HCT116 (cell line): Measurements from ENCODE around the gene UTS2. TPM values are rescaled to one million over a fixed set of nuclear protein-coding genes. Genes with fewer than 3 reads are reported as not detected.

ENCODE experiments used
- ATAC-seq: fragments of 200-7000 bp; cut with Tn5 transposase; 2 replicates; pipeline ENCODE4 v1.9.1; 2020; ENCODE audit warnings: mild to moderate bottlenecking, moderate library complexity
- BruUV-seq: library from RNA; stranded (reverse); fragments of 400-500 nt; replicated peaks from 2 replicates; lab custom pipeline; 2021; lab: Mats Ljungman, UMichigan
- CTCF ChIA-PET: fragments of 300-600 bp; sonication (Branson Sonifier 250); formaldehyde crosslinking; loops from one replicate; lab custom pipeline; 2021; ENCODE audit warnings: antibody characterized with exemption; lab: Charles Lee
- POLR2A ChIA-PET: fragments of 300-600, 350-600 bp; sonication (Branson Sonifier 250); formaldehyde crosslinking; loops from one replicate; lab custom pipeline; 2021; ENCODE audit warnings: antibody characterized with exemption; lab: Charles Lee
- RAD21 ChIA-PET, 2 experiments: fragments of 300-600 bp; sonication (Branson Sonifier 250); formaldehyde crosslinking; loops; one replicate each; lab custom pipeline; 2023; ENCODE audit warnings: low total read pairs in 2 of 2; ENCODE audit not compliant: uncharacterized antibody in 2 of 2, unreplicated experiment in 2 of 2, low non-redundant PET in 1 of 2; lab: Charles Lee
- DNase-seq: peaks from one replicate; pipeline ENCODE4 v3.0.0-alpha.2; 2010; ENCODE audit warnings: low read depth, low spot score
- H2AFZ ChIP-seq: fragments of 200-600 bp; shearing (Covaris generic), sonication (generic); 2 replicates; pipeline ENCODE4 v1.6.1; 2017; ENCODE audit warnings: low read depth, mixed run types, mixed read lengths, antibody characterized with exemption, low read length; ENCODE audit not compliant: poor library complexity, severe bottlenecking
- H3K27ac ChIP-seq: 2 replicates; pipeline ENCODE4 v1.5.1; 2012; ENCODE audit warnings: low read depth, low read length
- H3K27me3 ChIP-seq: fragments of 200-600 bp; sonication (generic); 2 replicates; pipeline ENCODE4 v1.6.1; 2016; ENCODE audit warnings: mixed run types, low read length, mixed read lengths; ENCODE audit not compliant: insufficient read depth
- H3K36me3 ChIP-seq, 2 experiments: fragments of 200-500 bp in 1 of 2; fragments of 200-600 bp in 1 of 2; sonication (Bioruptor generic) in 1 of 2; sonication (generic) in 1 of 2; 2 replicates each; pipeline versions ENCODE4 v1.5.1 to v1.6.1; 2014 to 2016; ENCODE audit warnings: low read length in 2 of 2, inconsistent platforms in 1 of 2, mixed read lengths in 1 of 2, mixed run types in 1 of 2; ENCODE audit not compliant: insufficient read depth in 2 of 2, control insufficient read depth in 1 of 2
- H3K4me1 ChIP-seq, 2 experiments: fragments of 200-600 bp in 1 of 2; sonication (generic) in 1 of 2; 2 replicates each; pipeline versions ENCODE4 v1.5.1 to v1.6.1; 2012 to 2017; ENCODE audit warnings: low read length in 2 of 2, inconsistent platforms in 1 of 2, mild to moderate bottlenecking in 1 of 2, mixed read lengths in 1 of 2, mixed run types in 1 of 2, moderate library complexity in 1 of 2; ENCODE audit not compliant: insufficient read depth in 2 of 2, control insufficient read depth in 1 of 2
- H3K4me2 ChIP-seq: fragments of 200-600 bp; sonication (generic); 2 replicates; pipeline ENCODE4 v1.6.1; 2017; ENCODE audit warnings: mixed run types, low read length, mixed read lengths
- H3K4me3 ChIP-seq, 2 experiments: fragments of 200-600 bp in 1 of 2; sonication (generic) in 1 of 2; replicated peaks in 1 of 2; 2 replicates each; pipeline ENCODE4 v1.5.1; 2011 to 2016; ENCODE audit warnings: low read length in 2 of 2, control low read depth in 1 of 2, low read depth in 1 of 2, mild to moderate bottlenecking in 1 of 2, mixed read lengths in 1 of 2, mixed run types in 1 of 2
- H3K79me2 ChIP-seq: fragments of 200-600 bp; sonication (generic); 2 replicates; pipeline ENCODE4 v1.6.1; 2017; ENCODE audit warnings: mild to moderate bottlenecking, mixed run types, low read length, moderate library complexity, mixed read lengths; ENCODE audit not compliant: insufficient read depth
- H3K9ac ChIP-seq: fragments of 200-600 bp; sonication (generic); 2 replicates; pipeline ENCODE4 v1.6.1; 2016; ENCODE audit warnings: low read length, mixed read lengths
- H3K9me2 ChIP-seq: fragments of 200-600 bp; sonication (generic), shearing (Covaris generic); 2 replicates; pipeline ENCODE4 v1.6.1; 2017; ENCODE audit warnings: mixed run types, mild to moderate bottlenecking, moderate library complexity; ENCODE audit not compliant: insufficient read depth
- H3K9me3 ChIP-seq, 2 experiments: fragments of 200-500 bp in 1 of 2; fragments of 200-600 bp in 1 of 2; sonication (Bioruptor generic) in 1 of 2; sonication (generic) in 1 of 2; 2 replicates each; pipeline ENCODE4 v1.6.1; 2014 to 2017; ENCODE audit warnings: low read length in 2 of 2, mixed read lengths in 2 of 2, inconsistent platforms in 1 of 2, low read depth in 1 of 2, mild to moderate bottlenecking in 1 of 2, mixed run types in 1 of 2, moderate library complexity in 1 of 2; ENCODE audit not compliant: control insufficient read depth in 1 of 2, insufficient read depth in 1 of 2
- H4K20me1 ChIP-seq: fragments of 200-600 bp; sonication (generic), shearing (Covaris generic); 2 replicates; pipeline ENCODE4 v1.6.1; 2017; ENCODE audit warnings: mixed run types, mild to moderate bottlenecking, moderate library complexity; ENCODE audit not compliant: insufficient read depth
- EGR1 ChIP-seq: IDR thresholded peaks from 2 replicates; pipeline ENCODE4 v1.6.1; 2012; ENCODE audit warnings: low read depth
- FOSL1 ChIP-seq: IDR thresholded peaks from 2 replicates; pipeline ENCODE4 v1.6.1; 2012; ENCODE audit warnings: low read depth
- POLR2A ChIP-seq: IDR thresholded peaks from 2 replicates; pipeline ENCODE4 v1.7.0; 2011; ENCODE audit warnings: borderline replicate concordance; ENCODE audit not compliant: insufficient read depth, insufficient read length; ENCODE audit errors: extremely low read depth
- RAD21 ChIP-seq: IDR thresholded peaks from 2 replicates; pipeline ENCODE4 v1.6.1; 2012; ENCODE audit warnings: low read depth, mild to moderate bottlenecking
- SIN3A ChIP-seq: IDR thresholded peaks from 2 replicates; pipeline ENCODE4 v1.6.1; 2012; ENCODE audit warnings: low read depth
- YY1 ChIP-seq: IDR thresholded peaks from 2 replicates; pipeline ENCODE4 v1.6.1; 2011; ENCODE audit warnings: low read length, low read depth, moderate library complexity, mild to moderate bottlenecking; ENCODE audit not compliant: insufficient replicate concordance; ENCODE audit errors: extremely low read depth
- intact Hi-C: fragments of 100-400 bp; cut with micrococcal nuclease; formaldehyde crosslinking; loops from 2 replicates; pipeline ENCODE4 v1.10.0; 2022
- total RNA-seq: library from RNA; stranded (reverse); gene quantifications from one replicate; pipeline ENCODE4 v1.2.1, GENCODE V29; 2021; ENCODE audit not compliant: unreplicated experiment
- TF ChIP-seq, protein P1 (sequence below), 3 experiments: fragments of 200-600 bp in 1 of 3; sonication (generic) in 1 of 3; IDR thresholded peaks in 2 of 3; conservative IDR thresholded peaks in 1 of 3; 2 replicates each; pipeline ENCODE4 v1.5.1; 2012 to 2017; ENCODE audit warnings: low read depth in 2 of 3, low read length in 2 of 3, antibody characterized with exemption in 1 of 3, borderline replicate concordance in 1 of 3, control low read depth in 1 of 3, mild to moderate bottlenecking in 1 of 3, mixed read lengths in 1 of 3, mixed run types in 1 of 3, moderate library complexity in 1 of 3; ENCODE audit not compliant: insufficient read depth in 1 of 3

The UTS2 gene
- total RNA-seq, 1 experiment from 2014 or later = 3.0 TPM

DNA sequence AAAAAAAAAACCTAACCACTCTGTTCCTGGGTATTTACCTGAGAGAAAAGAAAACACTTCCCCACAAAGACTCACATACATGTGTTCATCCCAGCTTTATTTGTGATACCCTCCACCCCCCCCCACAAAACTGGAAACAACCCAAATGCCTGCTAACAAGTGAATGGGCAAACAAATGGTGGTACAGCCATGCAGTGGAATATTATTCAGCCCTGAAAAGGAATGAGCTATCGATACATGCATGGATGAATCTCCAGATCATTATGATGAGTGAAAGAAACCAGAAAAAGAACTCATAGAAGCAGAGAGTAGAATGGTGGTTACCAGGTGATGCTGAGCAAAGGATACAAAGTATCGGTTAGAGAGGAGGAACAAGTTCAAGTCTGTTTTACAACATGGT lies 38.0 kb upstream of the UTS2 start:
- H3K4me3 ChIP-seq = no peak overlapping the region
- BruUV-seq = no TSS peak
- no peak for DNase-seq
- no peak for ATAC-seq
- no peak overlapping the region for H3K9ac ChIP-seq
- no peaks in the 10 kb centered on the region for H3K27me3 ChIP-seq
- no peaks in the 10 kb centered on the region for H3K9me3 ChIP-seq
- H3K27ac ChIP-seq = no peak overlapping the region
- RAD21 ChIA-PET = no interaction called here
- no peaks in the 10 kb centered on the region for H3K9me2 ChIP-seq
- H3K36me3 ChIP-seq = no peaks in the 10 kb centered on the region
- POLR2A ChIA-PET = no interaction called here
- TF ChIP-seq EGR1 (no peak), SIN3A (no peak), RAD21 (no peak), YY1 (no peak), FOSL1 (no peak), POLR2A (no peak)
- TF ChIP-seq, protein P1, sequence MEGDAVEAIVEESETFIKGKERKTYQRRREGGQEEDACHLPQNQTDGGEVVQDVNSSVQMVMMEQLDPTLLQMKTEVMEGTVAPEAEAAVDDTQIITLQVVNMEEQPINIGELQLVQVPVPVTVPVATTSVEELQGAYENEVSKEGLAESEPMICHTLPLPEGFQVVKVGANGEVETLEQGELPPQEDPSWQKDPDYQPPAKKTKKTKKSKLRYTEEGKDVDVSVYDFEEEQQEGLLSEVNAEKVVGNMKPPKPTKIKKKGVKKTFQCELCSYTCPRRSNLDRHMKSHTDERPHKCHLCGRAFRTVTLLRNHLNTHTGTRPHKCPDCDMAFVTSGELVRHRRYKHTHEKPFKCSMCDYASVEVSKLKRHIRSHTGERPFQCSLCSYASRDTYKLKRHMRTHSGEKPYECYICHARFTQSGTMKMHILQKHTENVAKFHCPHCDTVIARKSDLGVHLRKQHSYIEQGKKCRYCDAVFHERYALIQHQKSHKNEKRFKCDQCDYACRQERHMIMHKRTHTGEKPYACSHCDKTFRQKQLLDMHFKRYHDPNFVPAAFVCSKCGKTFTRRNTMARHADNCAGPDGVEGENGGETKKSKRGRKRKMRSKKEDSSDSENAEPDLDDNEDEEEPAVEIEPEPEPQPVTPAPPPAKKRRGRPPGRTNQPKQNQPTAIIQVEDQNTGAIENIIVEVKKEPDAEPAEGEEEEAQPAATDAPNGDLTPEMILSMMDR (IDR thresholded peaks at IDR 0.05 in 2 of 3, conservative IDR thresholded peaks at IDR 0.05 in 1 of 3; ENCODE audit: borderline replicate concordance in 1 of 3, insufficient read depth in 1 of 3, low read depth in 2 of 3, low read length in 2 of 3) = no peak
- no peak overlapping the region for H2AFZ ChIP-seq
- no peak overlapping the region for H3K4me2 ChIP-seq
- H3K4me1 ChIP-seq = peaks cover 6 to 21% of the 10 kb centered on the region in 2 experiments
- CTCF ChIA-PET = no interaction called here
- intact Hi-C loops = no loop called here
- H3K79me2 ChIP-seq = no peaks in the 10 kb centered on the region
- no peaks in the 10 kb centered on the region for H4K20me1 ChIP-seq
